HG03139 (cell line): Measurements from ENCODE around the gene CSNK2A1.

Experiments used
- ATAC-seq: cut with Tn5 transposase; IDR thresholded peaks from one replicate; pipeline ENCODE4 v1.9.1; 2021; ENCODE audit not compliant: unreplicated experiment

Gene CSNK2A1

DNA sequence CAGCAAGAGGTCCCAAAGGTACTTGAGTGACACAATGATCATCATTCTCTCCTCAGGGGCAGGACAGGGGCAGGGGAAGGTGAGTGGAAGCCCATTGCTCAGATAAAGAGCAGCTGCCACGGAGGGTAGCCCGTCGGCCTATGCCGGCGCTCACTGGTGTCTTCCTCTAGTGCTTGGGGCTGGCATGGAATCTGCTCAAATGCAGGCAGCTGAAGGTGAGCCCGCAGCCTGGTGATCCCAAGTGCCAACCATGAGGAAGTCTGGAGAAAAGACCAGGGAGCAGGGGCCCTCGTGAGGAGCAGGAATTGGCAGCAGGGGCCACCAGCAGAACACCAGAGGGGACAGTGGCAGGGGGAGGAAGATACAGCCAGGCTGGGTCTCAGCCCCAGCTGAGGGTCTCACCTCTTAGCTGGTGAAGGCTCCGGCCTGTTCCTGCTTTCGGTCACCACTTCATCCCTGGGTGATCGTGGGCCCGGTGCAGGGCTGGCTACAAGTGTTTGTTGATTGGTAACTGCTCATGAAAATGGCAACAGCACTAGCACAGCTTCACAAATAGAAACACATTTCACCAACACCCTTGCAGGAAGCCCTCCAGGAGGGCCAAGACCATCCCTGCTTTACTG, 110.8 kb downstream of the CSNK2A1 start:
- no peak for ATAC-seq

DNA sequence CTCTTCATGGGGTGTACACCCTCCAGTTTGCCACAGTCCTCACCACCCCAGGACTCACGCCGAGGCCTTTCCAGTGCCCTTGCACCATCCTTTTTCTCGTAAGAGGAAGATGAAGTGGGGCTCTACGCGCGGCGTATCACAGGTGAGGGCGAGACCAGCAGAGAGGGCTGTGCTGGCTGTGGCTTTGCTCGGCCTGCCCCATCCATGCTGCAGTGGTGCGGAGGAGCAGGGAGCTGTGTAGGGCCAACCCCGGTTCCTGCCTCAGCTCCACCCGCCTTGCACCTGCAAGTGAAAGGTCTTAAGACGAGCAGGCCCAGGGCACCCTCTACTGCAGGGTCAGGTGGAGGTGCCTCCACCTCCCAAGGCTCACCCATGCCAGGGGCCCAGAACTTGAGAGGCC, 111.4 kb downstream of the CSNK2A1 start:
- no peak for ATAC-seq

DNA sequence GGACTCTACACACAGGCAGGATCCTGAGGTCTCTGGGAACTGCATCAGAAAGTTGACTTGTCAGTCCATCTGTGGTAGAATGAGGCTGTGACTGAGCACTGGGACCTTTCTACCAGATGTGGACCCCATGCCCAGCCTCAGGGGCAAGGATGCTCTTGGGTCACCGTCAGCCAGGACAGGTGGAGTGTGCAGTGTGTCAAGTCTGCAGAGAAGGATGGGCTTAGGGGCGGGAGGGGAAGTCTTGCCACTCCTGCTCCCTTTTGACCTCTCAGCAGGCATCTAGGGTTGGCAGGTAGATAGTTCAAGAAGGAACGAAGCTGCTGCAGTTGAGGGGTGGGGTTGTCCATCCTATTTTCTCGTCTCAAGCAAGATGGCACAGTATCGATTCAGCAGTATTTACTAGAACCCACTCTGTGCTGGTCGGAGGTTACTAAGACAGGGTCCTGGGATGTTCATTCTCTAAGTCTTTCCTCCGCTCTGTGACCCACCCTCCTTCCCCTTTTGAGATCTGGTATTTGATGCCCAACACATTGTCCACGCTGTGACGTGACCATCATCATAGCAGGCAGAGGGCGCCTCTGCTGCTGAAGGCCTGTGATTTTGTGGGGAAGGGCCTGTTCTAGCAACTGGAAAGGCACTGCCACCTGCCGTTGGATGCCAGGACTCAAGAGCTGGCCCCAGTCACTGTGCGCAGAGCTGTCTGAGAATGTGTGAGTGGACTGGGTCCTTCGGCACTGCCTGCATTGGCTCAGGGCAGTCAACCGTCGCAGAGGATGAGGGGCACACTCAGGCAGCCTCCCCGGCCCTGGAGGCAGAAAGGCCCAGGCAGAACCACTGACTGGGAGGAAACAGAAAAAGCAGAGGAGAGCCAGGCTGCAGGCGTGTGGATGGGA, 112.3 kb downstream of the CSNK2A1 start:
- ATAC-seq = no peak

DNA sequence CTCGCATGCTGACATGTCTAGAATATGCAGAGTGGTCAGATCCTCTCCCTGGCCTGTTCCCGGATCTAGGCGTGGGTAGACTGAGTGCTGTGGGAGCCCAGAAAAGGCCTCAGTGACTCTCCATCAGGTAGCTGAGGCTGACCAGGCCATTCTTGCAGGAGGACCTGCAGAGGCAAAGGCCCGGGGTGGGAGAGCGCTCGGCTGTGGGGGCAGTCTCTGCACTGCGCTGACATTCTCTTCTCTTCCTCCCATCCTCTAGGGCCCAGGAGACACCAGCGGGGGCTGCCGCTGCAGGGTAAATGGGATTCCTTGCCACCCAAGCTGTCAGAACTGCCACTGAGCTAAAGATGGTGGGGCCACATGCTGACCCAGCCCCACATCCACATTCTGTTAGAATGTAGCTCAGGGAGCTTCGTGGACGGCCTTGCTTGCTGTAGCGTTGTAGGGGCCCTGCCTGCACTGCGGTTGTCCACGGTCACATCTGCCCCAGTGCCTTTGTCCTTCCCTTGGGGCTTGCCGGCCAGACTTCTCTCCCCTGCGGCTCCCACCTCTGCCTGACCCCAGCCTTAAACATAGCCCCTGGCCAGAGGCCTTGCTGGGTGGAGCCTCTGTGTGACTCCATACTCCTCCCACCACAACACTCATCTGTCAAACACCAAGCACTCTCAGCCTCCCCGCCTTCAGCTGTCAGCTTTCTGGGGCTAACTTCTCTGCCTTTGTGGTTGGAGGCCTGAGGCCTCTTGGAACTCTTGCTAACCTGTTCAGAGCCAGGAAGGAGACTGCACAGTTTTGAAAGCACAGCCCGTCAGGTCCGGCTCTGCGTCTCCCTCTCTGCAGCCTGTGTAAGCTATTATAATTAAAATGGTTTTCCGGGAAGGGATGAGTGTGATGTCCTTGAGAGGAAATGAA, 113.2 kb downstream of the CSNK2A1 start:
- no peak for ATAC-seq

DNA sequence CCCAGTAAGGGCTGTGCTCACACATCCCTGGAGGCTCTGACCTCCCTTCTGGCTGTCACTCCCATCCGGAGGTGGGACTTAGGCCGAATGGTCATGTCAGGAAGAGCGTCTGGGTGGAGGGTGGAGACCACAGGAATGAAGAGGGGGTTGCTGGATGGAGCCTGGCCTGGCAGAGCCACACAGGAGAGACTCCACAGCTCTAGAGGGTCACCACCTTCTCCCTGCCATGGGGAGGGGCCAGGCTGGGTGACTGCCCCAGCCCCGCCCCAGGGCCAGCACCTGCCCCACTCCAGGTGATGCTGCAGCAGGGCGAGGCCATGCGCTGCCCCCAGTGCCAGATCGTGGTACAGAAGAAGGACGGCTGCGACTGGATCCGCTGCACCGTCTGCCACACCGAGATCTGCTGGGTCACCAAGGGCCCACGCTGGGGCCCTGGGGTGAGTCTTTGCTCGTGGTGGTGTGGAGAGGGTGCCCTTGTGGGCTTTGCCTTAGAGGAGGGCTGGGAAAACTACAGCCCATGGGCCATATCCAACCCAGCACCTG, 114.9 kb downstream of the CSNK2A1 start:
- no peak for ATAC-seq

DNA sequence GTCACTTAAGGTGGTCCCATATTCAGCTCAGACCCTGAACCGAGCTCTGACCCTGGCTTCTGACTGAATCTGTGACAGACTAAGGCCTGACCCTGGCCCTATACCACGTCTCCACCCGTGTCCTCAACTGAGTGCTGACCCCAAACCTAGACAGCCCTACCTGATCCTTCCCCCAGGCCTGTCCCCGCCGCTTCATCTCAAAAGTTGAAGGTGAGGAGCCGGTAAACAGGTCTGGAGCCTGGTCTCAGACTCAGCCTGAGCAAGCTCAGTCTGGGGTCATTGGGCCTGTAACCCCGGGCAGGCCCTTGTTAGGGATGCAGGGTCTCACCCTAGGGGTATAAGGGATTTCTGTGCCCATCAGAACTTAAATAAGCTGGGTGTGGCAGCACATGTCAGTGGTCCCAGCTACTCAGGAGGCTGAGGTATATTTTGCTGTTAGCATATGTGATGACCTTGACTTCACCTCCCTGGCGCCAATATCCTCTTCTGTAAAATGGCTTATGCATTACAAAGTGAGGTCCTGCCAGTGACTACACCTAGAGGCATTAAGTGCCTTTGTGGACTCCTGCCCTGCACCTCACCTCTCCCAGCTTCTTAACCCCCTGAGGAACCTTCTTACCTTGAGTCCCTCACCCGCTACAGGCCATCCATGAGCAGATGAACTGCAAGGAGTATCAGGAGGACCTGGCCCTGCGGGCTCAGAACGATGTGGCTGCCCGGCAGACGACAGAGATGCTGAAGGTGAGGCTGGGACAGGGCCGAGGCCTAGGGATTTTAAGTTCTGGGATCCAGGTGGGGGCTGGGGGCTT, 115.5 kb downstream of the CSNK2A1 start:
- no peak for ATAC-seq

DNA sequence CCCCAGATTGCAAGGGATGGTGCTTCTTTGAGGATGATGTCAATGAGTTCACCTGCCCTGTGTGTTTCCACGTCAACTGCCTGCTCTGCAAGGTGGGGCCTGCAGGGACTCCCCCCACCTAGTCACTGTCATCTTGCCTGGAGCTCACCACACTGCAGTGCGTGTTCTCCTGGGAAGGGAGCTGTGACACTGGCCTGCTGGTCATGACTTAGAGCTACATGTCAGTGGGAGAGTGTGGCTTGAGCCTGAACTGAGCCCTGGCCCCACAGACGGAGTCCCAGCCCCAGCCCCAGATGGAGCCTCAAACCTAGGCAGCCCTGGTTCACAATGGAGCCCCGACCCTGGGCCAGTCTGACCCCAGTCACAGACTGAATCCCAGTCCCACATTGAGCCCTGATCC, 116.2 kb downstream of the CSNK2A1 start:
- ATAC-seq = no peak

DNA sequence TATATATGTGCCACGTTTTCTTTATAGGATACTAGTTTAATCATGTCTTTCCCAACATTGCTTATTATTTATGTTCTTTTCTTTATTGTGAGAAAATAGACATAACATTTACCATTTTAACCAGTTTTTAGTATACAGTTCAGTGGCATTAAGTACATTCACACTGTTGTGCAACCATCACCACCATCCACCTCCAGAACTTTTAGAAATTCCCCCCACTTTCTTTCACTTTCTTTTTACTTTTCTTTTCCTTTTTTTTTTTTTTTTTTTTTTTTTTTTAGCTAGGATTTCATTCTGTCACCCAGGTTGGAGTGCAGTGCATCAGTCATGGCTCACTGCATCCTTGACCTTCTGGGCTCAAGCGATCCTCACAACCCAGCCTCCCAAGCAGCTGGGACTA, 117.0 kb downstream of the CSNK2A1 start:
- no peak for ATAC-seq
